ENCODE measurements around the gene INSR.
"Not testable (repeated sequence)": the region's sequence is repeated elsewhere in the genome, so short reads cannot be mapped to it uniquely, and the experiment has no call there.

The INSR gene

GRCh38 chr19:7210359-7210758 lies 83.9 kb downstream of the INSR start:
- ChIA-PET POLR2A (no interaction called here), CTCF (no interaction called here)
- H3K4me3 ChIP-seq (ENCODE audit: low read depth, low read length), result no peak overlapping the region
- DNase-seq (ENCODE audit: low read depth, low spot score), result no peak
- TF ChIP-seq, protein P1, sequence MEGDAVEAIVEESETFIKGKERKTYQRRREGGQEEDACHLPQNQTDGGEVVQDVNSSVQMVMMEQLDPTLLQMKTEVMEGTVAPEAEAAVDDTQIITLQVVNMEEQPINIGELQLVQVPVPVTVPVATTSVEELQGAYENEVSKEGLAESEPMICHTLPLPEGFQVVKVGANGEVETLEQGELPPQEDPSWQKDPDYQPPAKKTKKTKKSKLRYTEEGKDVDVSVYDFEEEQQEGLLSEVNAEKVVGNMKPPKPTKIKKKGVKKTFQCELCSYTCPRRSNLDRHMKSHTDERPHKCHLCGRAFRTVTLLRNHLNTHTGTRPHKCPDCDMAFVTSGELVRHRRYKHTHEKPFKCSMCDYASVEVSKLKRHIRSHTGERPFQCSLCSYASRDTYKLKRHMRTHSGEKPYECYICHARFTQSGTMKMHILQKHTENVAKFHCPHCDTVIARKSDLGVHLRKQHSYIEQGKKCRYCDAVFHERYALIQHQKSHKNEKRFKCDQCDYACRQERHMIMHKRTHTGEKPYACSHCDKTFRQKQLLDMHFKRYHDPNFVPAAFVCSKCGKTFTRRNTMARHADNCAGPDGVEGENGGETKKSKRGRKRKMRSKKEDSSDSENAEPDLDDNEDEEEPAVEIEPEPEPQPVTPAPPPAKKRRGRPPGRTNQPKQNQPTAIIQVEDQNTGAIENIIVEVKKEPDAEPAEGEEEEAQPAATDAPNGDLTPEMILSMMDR (IDR thresholded peaks at IDR 0.05; ENCODE audit: insufficient read depth, low read length, missing control alignments), result no peak

GRCh38 chr19:7209597-7210325 lies 84.5 kb downstream of the INSR start:
- H3K4me3 ChIP-seq (ENCODE audit: low read depth, low read length); DNase-seq (ENCODE audit: low read depth, low spot score); POLR2A ChIA-PET; CTCF ChIA-PET: not testable (repeated sequence)

DNA sequence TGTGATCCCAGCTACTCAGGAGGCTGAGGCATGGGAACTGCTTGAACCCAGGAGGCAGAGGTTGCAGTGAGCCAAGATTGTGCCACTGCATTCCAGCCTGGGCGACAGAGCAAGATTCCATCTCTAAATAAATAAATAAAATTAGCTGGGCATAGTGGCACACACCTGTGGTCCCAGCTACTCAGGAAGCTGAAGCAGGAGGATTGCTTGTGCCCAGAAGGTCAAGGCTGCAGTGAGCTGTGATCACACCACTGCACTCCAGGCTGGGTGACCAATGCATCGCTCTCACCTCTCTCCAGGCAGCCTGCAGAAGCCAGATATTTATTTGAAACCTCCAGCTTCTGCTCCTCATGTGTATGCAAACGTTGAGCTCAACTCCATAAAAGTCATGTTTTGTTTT lies 85.2 kb downstream of the INSR start:
- H3K4me3 ChIP-seq (ENCODE audit: low read depth, low read length); POLR2A ChIA-PET; CTCF ChIA-PET; DNase-seq (ENCODE audit: low read depth, low spot score): not testable (repeated sequence)

DNA sequence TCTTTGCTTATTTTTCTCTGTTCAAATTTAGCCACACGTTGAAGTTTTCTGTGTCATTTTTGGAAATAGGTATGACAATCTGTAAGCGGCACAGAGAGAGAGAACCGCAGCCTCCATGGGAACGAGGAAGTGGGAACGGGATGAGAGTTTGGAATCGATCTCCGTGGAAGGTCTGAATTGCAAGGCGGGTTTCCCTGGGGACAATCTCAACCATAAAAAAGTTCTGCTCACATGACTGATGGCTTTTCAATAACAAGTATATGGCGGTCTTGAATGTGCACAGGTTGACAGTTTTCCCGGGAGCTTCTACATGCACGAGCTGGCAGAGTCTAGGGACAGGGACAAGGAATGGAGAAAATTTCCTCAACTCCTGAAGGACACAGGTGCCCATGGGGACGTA lies 90.9 kb downstream of the INSR start:
- no peak for DNase-seq (ENCODE audit: low read depth, low spot score)
- TF ChIP-seq, protein P1 (IDR thresholded peaks at IDR 0.05; ENCODE audit: insufficient read depth, low read length, missing control alignments), result no peak
- CTCF ChIA-PET, result interaction anchor here (0.6 kb wide), 1 partner anchor 685 kb away, joined by 3 read pairs; no protein-coding TSS in a partner anchor
- POLR2A ChIA-PET, result no interaction called here
- no peak overlapping the region for H3K4me3 ChIP-seq (ENCODE audit: low read depth, low read length)

DNA sequence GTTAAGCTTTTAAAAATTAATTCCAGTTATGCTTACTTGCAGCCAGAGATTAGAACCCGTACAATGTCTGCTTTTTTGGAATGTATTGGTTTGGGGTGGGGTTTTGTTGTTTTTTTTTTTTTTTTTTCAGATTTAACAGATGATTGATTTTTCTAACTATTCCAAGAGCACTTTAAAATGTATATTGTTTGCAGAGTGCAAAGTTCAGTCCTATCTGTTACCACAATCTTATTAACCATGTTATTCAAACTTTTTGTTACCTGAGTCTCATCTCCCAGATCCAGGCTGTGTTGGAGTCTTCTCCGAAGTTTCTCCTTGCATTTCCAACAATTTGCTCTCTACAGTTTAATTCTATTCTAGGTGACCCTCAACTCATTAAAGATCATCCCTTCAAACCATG lies 91.3 kb downstream of the INSR start:
- DNase-seq (ENCODE audit: low read depth, low spot score), result no peak
- POLR2A ChIA-PET, result no interaction called here
- CTCF ChIA-PET, result no interaction called here
- no peak overlapping the region for H3K4me3 ChIP-seq (ENCODE audit: low read depth, low read length)
- TF ChIP-seq, protein P1 (IDR thresholded peaks at IDR 0.05; ENCODE audit: insufficient read depth, low read length, missing control alignments), result no peak

GRCh38 chr19:7200736-7201135 lies 93.5 kb downstream of the INSR start:
- DNase-seq (ENCODE audit: low read depth, low spot score), result no peak

DNA sequence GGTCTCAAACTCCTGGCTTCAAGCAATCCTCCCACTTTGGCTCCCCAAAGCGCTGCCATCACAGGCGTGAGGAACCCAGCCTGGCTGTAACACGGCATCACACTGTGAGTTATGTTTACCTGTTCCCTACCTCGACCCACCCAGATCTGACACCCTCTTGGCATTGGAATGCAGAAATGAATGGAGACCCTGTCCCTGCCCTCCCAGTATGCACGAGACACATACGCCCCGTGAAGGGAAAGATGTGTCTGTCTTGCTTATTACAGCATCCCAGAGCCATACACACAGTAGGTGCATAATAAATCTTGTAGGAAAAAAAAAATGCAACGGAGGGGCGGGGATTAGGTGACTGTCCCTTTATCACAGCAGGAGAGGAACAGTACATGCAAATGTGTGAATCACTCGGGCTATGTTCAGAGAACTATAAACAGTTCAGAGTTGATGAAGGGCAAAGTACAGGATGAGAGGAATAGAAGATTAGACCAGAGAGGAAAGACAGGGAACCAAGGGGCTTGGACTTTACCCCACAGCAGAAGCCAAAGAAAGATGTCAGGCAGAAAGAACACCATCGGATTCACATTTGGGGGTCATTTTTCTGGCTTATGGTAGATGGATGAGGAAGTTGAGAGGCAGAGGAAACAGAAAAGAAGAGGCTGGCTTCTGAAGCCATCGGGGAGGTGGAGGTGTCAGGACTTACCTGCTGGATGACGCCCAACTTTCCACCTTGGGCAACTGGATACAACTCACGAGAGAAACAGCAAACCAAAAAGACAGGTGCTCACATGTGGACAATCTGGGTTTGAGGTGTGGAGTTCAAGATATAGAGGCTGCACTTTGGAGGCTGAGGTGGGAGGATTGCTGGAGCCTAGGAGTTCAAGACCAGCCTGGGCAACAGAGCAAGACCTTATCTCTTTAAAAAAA lies 94.3 kb downstream of the INSR start:
- TF ChIP-seq, protein P1 (IDR thresholded peaks at IDR 0.05; ENCODE audit: insufficient read depth, low read length, missing control alignments), result no peak
- POLR2A ChIA-PET, result no interaction called here
- DNase-seq (ENCODE audit: low read depth, low spot score), result no peak
- no peak overlapping the region for H3K4me3 ChIP-seq (ENCODE audit: low read depth, low read length)
- CTCF ChIA-PET, result interaction anchor here (2.1 kb wide), 1 partner anchor 51 kb away, joined by 7 read pairs; no protein-coding TSS in a partner anchor

More at GRCh38 chr19:7200736-7201135, 93.5 kb downstream of the INSR start:
- CTCF ChIA-PET, result interaction anchor here (1.0 to 2.1 kb wide), 2 partner anchors 10 to 52 kb away, joined by 3 to 7 read pairs; no protein-coding TSS in a partner anchor
- TF ChIP-seq, protein P1 (IDR thresholded peaks at IDR 0.05; ENCODE audit: insufficient read depth, low read length, missing control alignments), result no peak
- POLR2A ChIA-PET, result no interaction called here
- H3K4me3 ChIP-seq (ENCODE audit: low read depth, low read length), result no peak overlapping the region

Data from AG04449 (cell line).